ENCODE measurements around the gene TIMM13.

TIMM13 gene

GRCh38 chr19:2413629-2414028 is 13.8 kb downstream of the TIMM13 start:
- no peak for TF ChIP-seq CTCF (IDR thresholded peaks at IDR 0.05; ENCODE audit: low read depth, low read length, missing control alignments)
- H3K4me3 ChIP-seq (ENCODE audit: low read depth, low read length) = no peak overlapping the region
- no peak for DNase-seq (ENCODE audit: low read depth)

- no peak for TF ChIP-seq CTCF (IDR thresholded peaks at IDR 0.05; ENCODE audit: low read depth, low read length, missing control alignments)
- DNase-seq (ENCODE audit: low read depth) = no peak
- no peak overlapping the region for H3K4me3 ChIP-seq (ENCODE audit: low read depth, low read length)
Measured at GRCh38 chr19:2413159-2413558, 14.2 kb downstream of the TIMM13 start.

- no peak for DNase-seq (ENCODE audit: low read depth)
- TF ChIP-seq CTCF (IDR thresholded peaks at IDR 0.05; ENCODE audit: low read depth, low read length, missing control alignments) = no peak
Measured at GRCh38 chr19:2412449-2412848, 14.9 kb downstream of the TIMM13 start.

GRCh38 chr19:2411709-2412108 is 15.7 kb downstream of the TIMM13 start:
- no peak for DNase-seq (ENCODE audit: low read depth)
- no peak for TF ChIP-seq CTCF (IDR thresholded peaks at IDR 0.05; ENCODE audit: low read depth, low read length, missing control alignments)

More at GRCh38 chr19:2412449-2412848, 14.9 kb downstream of the TIMM13 start:
- H3K4me3 ChIP-seq (ENCODE audit: low read depth, low read length) = no peak overlapping the region

GRCh38 chr19:2410023-2410422 is 17.4 kb downstream of the TIMM13 start:
- no peak for DNase-seq (ENCODE audit: low read depth)
- no peak overlapping the region for H3K4me3 ChIP-seq (ENCODE audit: low read depth, low read length)
- no peak for TF ChIP-seq CTCF (IDR thresholded peaks at IDR 0.05; ENCODE audit: low read depth, low read length, missing control alignments)

More at GRCh38 chr19:2411709-2412108, 15.7 kb downstream of the TIMM13 start:
- no peak overlapping the region for H3K4me3 ChIP-seq (ENCODE audit: low read depth, low read length)

GRCh38 chr19:2409352-2409912 is 18.0 kb downstream of the TIMM13 start:
- no peak for DNase-seq (ENCODE audit: low read depth)
- TF ChIP-seq CTCF (IDR thresholded peaks at IDR 0.05; ENCODE audit: low read depth, low read length, missing control alignments) = no peak

GRCh38 chr19:2408247-2408646 is 19.1 kb downstream of the TIMM13 start:
- H3K4me3 ChIP-seq (ENCODE audit: low read depth, low read length) = no peak overlapping the region
- DNase-seq (ENCODE audit: low read depth) = no peak
- no peak for TF ChIP-seq CTCF (IDR thresholded peaks at IDR 0.05; ENCODE audit: low read depth, low read length, missing control alignments)

More at GRCh38 chr19:2409352-2409912, 18.0 kb downstream of the TIMM13 start:
- H3K4me3 ChIP-seq (ENCODE audit: low read depth, low read length) = no peak overlapping the region

All from GM12864 (cell line).